CD4-positive, CD25-positive, alpha-beta regulatory T cell (primary cell): ENCODE measurements around the gene PCOLCE2. TPM values are rescaled to one million over a fixed set of nuclear protein-coding genes. Genes with fewer than 3 reads are reported as not detected.

Experiments
- ATAC-seq, 2 donors: fragments of 150-1000 bp; cut with Tn5 transposase; one replicate each; pipeline ENCODE4 v1.10.0; 2021; ENCODE audit warnings: low read depth in 2 of 2, moderate number of reproducible peaks in 2 of 2, moderate library complexity in 1 of 2
- DNase-seq, 3 donors: peaks; one replicate each; pipeline versions ENCODE4 v3.0.0 to v3.0.0-alpha.2; 2012 to 2022; ENCODE audit warnings: mixed read lengths in 1 of 3
- H3K27ac ChIP-seq: one replicate; pipeline ENCODE4 v1.7.0; 2013; ENCODE audit warnings: mild to moderate bottlenecking, low read length; ENCODE audit not compliant: insufficient read depth, poor library complexity, severe bottlenecking
- H3K27me3 ChIP-seq: one replicate; pipeline ENCODE4 v1.7.0; 2013; ENCODE audit warnings: low read length; ENCODE audit not compliant: control insufficient read depth, insufficient read depth
- H3K36me3 ChIP-seq: one replicate; pipeline ENCODE4 v1.7.0; 2013; ENCODE audit warnings: mild to moderate bottlenecking, low read length, moderate library complexity; ENCODE audit not compliant: control insufficient read depth, insufficient read depth
- H3K4me1 ChIP-seq: 2 replicates; pipeline ENCODE4 v1.7.0; 2013; ENCODE audit warnings: mild to moderate bottlenecking, low read length; ENCODE audit not compliant: insufficient read depth, control insufficient read depth, poor library complexity, severe bottlenecking
- H3K4me3 ChIP-seq: one replicate; pipeline ENCODE4 v1.7.0; 2013; ENCODE audit warnings: low read depth, mild to moderate bottlenecking, low read length, moderate library complexity
- H3K9me3 ChIP-seq, 2 experiments: 1 replicate in 1 of 2; 2 replicates in 1 of 2; pipeline ENCODE4 v1.7.0; 2013; ENCODE audit warnings: low read length in 2 of 2, mild to moderate bottlenecking in 1 of 2, moderate library complexity in 1 of 2; ENCODE audit not compliant: control insufficient read depth in 2 of 2
- H3K27ac Mint-ChIP-seq, 3 donors: one replicate each; pipeline ENCODE4 v1.8.0; 2020 to 2022; ENCODE audit warnings: mild to moderate bottlenecking in 3 of 3, mixed read lengths in 3 of 3, moderate library complexity in 2 of 3
- H3K27me3 Mint-ChIP-seq: one replicate; pipeline ENCODE4 v1.8.0; 2022; ENCODE audit warnings: mild to moderate bottlenecking, mixed read lengths
- H3K36me3 Mint-ChIP-seq: one replicate; pipeline ENCODE4 v1.8.0; 2020; ENCODE audit warnings: mixed read lengths
- H3K4me1 Mint-ChIP-seq, 4 donors: one replicate each; pipeline ENCODE4 v1.8.0; 2020 to 2022; ENCODE audit warnings: mixed read lengths in 4 of 4, mild to moderate bottlenecking in 1 of 4
- H3K4me3 Mint-ChIP-seq, 4 donors: one replicate each; pipeline ENCODE4 v1.8.0; 2020 to 2022; ENCODE audit warnings: mild to moderate bottlenecking in 4 of 4, mixed read lengths in 4 of 4, moderate library complexity in 3 of 4
- H3K9me3 Mint-ChIP-seq, 7 donors: one replicate each; pipeline ENCODE4 v1.8.0; 2020 to 2022; ENCODE audit warnings: mixed read lengths in 7 of 7, mild to moderate bottlenecking in 3 of 7, moderate library complexity in 2 of 7
- polyA plus RNA-seq, 4 donors: library from polyadenylated mRNA; unstranded; fragments of 300-500 nt; fragmentation: Illumina TruSeq; gene quantifications; one replicate each; pipeline ENCODE4 v1.2.3, GENCODE V29; 2021
- total RNA-seq: library from RNA; stranded (reverse); gene quantifications from one replicate; pipeline ENCODE4 v1.2.3, GENCODE V29; 2022

Gene PCOLCE2
- total and polyA plus RNA-seq, 5 donors from 2014 or later = not detected

DNA sequence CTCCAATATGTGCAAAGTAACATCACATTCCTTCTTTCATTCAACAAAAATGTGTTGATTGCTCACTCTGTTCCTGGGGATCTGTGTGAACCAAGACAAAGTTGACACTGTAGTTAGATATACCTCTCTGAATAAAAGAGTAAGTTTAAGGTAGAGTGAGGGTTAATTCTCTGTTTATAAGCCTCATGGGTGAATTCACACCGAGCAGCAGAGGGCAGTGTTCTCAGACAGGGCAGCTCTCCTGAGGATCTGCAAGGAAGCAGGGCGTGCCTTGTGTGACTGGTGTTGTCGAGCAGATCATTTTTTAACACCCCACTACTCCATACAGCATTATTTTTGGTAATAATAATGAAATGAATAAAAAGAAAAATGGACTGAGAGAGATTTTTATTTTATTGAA is 40.2 kb upstream of the PCOLCE2 start:
- ATAC-seq (peak; percentile 48 to 52), DNase-seq (peak; percentile 19 to 72 (median 32))

GRCh38 chr3:142926368-142926944 is 37.6 kb upstream of the PCOLCE2 start:
- Histone ChIP-seq H3K27ac (no peak overlapping the region), H3K4me3 (no peak overlapping the region), H3K27me3 (peaks cover 20% of the 10 kb centered on the region), H3K36me3 (no peaks in the 10 kb centered on the region), H3K4me1 (no peaks in the 10 kb centered on the region), H3K9me3 (peaks cover 3 to 4% of the 10 kb centered on the region in 2 experiments)
- Mint-ChIP-seq H3K36me3 (no peaks in the 10 kb centered on the region), H3K9me3 (peaks cover 0 to 9% (median 0%) of the 10 kb centered on the region in 7 donors), H3K4me3 (no peak overlapping the region), H3K4me1 (no peaks in the 10 kb centered on the region), H3K27me3 (peaks cover 60% of the 10 kb centered on the region), H3K27ac (no peak overlapping the region)
- DNase-seq (no peak), ATAC-seq (no peak)

More for the DNA sequence above, 40.2 kb upstream of the PCOLCE2 start:
- Histone ChIP-seq H3K36me3 (no peaks in the 10 kb centered on the region), H3K27ac (no peak overlapping the region), H3K4me1 (no peaks in the 10 kb centered on the region), H3K9me3 (peaks cover 0 to under 1% of the 10 kb centered on the region in 2 experiments), H3K27me3 (peaks cover 18% of the 10 kb centered on the region), H3K4me3 (no peak overlapping the region)
- Mint-ChIP-seq H3K9me3 (peaks cover 0 to 5% (median 0%) of the 10 kb centered on the region in 7 donors), H3K4me3 (no peak overlapping the region), H3K4me1 (no peaks in the 10 kb centered on the region), H3K27ac (no peak overlapping the region), H3K27me3 (peaks cover 37% of the 10 kb centered on the region), H3K36me3 (no peaks in the 10 kb centered on the region)

GRCh38 chr3:142925140-142925539 is 36.3 kb upstream of the PCOLCE2 start:
- Histone ChIP-seq H3K4me3 (no peak overlapping the region), H3K36me3 (no peaks in the 10 kb centered on the region), H3K4me1 (no peaks in the 10 kb centered on the region), H3K27ac (no peak overlapping the region), H3K9me3 (peaks cover 3 to 4% of the 10 kb centered on the region in 2 experiments), H3K27me3 (peaks cover 20% of the 10 kb centered on the region)
- H3K27me3 Mint-ChIP-seq = peaks cover 65% of the 10 kb centered on the region
- H3K4me1 Mint-ChIP-seq = no peaks in the 10 kb centered on the region
- DNase-seq = no peak
- ATAC-seq = no peak
- no peak overlapping the region for H3K4me3 Mint-ChIP-seq
- H3K36me3 Mint-ChIP-seq = no peaks in the 10 kb centered on the region
- no peak overlapping the region for H3K27ac Mint-ChIP-seq
- H3K9me3 Mint-ChIP-seq = peaks cover 0 to 9% (median 0%) of the 10 kb centered on the region in 7 donors

DNA sequence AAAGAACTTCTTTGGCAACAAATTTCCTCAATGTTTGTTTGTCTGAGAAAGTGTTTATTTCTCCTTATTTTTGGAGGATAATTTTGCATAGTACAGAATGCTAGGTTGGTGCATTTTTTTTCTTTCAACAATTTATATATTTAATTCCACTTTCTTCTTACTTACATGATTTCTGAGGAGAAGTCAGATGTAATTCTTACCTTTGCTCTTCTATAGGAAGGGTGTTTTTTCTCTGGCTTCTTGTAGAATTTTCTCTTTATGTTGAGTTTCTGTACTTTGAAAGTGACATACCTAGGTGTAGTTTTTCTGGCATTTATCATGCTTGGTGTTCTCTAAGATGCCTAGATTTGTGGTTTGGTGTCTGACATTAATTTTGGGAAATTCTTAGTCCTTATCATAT is 34.8 kb upstream of the PCOLCE2 start:
- ATAC-seq (no peak), DNase-seq (no peak)
- Mint-ChIP-seq H3K4me1 (no peaks in the 10 kb centered on the region), H3K27me3 (peaks cover 71% of the 10 kb centered on the region), H3K36me3 (no peaks in the 10 kb centered on the region), H3K9me3 (peaks cover 0 to 9% (median 0%) of the 10 kb centered on the region in 7 donors), H3K27ac (no peak overlapping the region), H3K4me3 (no peak overlapping the region)
- H3K9me3 ChIP-seq = peaks cover 3 to 4% of the 10 kb centered on the region in 2 experiments
- H3K4me1 ChIP-seq = no peaks in the 10 kb centered on the region
- H3K27ac ChIP-seq = no peak overlapping the region
- H3K4me3 ChIP-seq = no peak overlapping the region
- peaks cover 23% of the 10 kb centered on the region for H3K27me3 ChIP-seq
- no peaks in the 10 kb centered on the region for H3K36me3 ChIP-seq

GRCh38 chr3:142916605-142917004 is 27.7 kb upstream of the PCOLCE2 start:
- no peak overlapping the region for H3K4me3 Mint-ChIP-seq
- peaks cover 5% of the 10 kb centered on the region for H3K27me3 ChIP-seq
- H3K9me3 ChIP-seq = no peaks in the 10 kb centered on the region
- no peaks in the 10 kb centered on the region for H3K4me1 ChIP-seq
- H3K4me3 ChIP-seq = no peak overlapping the region
- peaks cover 48% of the 10 kb centered on the region for H3K27me3 Mint-ChIP-seq
- no peaks in the 10 kb centered on the region for H3K4me1 Mint-ChIP-seq
- DNase-seq (no peak), ATAC-seq (no peak)
- H3K9me3 Mint-ChIP-seq = peaks cover 0 to 3% (median 0%) of the 10 kb centered on the region in 7 donors
- H3K27ac Mint-ChIP-seq = no peak overlapping the region
- no peak overlapping the region for H3K27ac ChIP-seq
- H3K36me3 ChIP-seq = no peaks in the 10 kb centered on the region
- H3K36me3 Mint-ChIP-seq = no peaks in the 10 kb centered on the region

GRCh38 chr3:142915636-142916035 is 26.8 kb upstream of the PCOLCE2 start:
- no peak for ATAC-seq
- DNase-seq = no peak
- H3K9me3 ChIP-seq = no peaks in the 10 kb centered on the region
- no peak overlapping the region for H3K27ac ChIP-seq
- no peaks in the 10 kb centered on the region for H3K36me3 ChIP-seq
- H3K4me1 ChIP-seq = no peaks in the 10 kb centered on the region
- H3K4me3 Mint-ChIP-seq = no peak overlapping the region
- no peak overlapping the region for H3K4me3 ChIP-seq
- peaks cover 0 to 3% (median 0%) of the 10 kb centered on the region in 7 donors for H3K9me3 Mint-ChIP-seq
- no peak overlapping the region for H3K27ac Mint-ChIP-seq
- no peaks in the 10 kb centered on the region for H3K36me3 Mint-ChIP-seq
- peaks cover 8% of the 10 kb centered on the region for H3K27me3 ChIP-seq
- no peaks in the 10 kb centered on the region for H3K4me1 Mint-ChIP-seq
- peaks cover 44% of the 10 kb centered on the region for H3K27me3 Mint-ChIP-seq

GRCh38 chr3:142914286-142914811 is 25.5 kb upstream of the PCOLCE2 start:
- no peaks in the 10 kb centered on the region for H3K36me3 Mint-ChIP-seq
- Histone ChIP-seq H3K4me3 (no peak overlapping the region), H3K4me1 (no peaks in the 10 kb centered on the region), H3K9me3 (no peaks in the 10 kb centered on the region), H3K36me3 (no peaks in the 10 kb centered on the region), H3K27me3 (peaks cover 8% of the 10 kb centered on the region), H3K27ac (no peak overlapping the region)
- peaks cover 0 to 3% (median 0%) of the 10 kb centered on the region in 7 donors for H3K9me3 Mint-ChIP-seq
- ATAC-seq (no peak), DNase-seq (no peak)
- no peak overlapping the region for H3K4me3 Mint-ChIP-seq
- no peak overlapping the region for H3K27ac Mint-ChIP-seq
- H3K27me3 Mint-ChIP-seq = peaks cover 39% of the 10 kb centered on the region
- H3K4me1 Mint-ChIP-seq = no peaks in the 10 kb centered on the region

- ATAC-seq = no peak
- H3K9me3 ChIP-seq = no peaks in the 10 kb centered on the region
- Mint-ChIP-seq H3K4me1 (no peaks in the 10 kb centered on the region), H3K9me3 (peaks cover 0 to 3% (median 0%) of the 10 kb centered on the region in 7 donors), H3K27ac (peak overlapping the region in 1 of 3 donors; percentile 18), H3K4me3 (no peak overlapping the region), H3K27me3 (peaks cover 37% of the 10 kb centered on the region), H3K36me3 (no peaks in the 10 kb centered on the region)
- H3K4me3 ChIP-seq = no peak overlapping the region
- H3K27me3 ChIP-seq = peaks cover 7% of the 10 kb centered on the region
- no peak overlapping the region for H3K27ac ChIP-seq
- H3K4me1 ChIP-seq = no peaks in the 10 kb centered on the region
- DNase-seq = no peak
- H3K36me3 ChIP-seq = no peaks in the 10 kb centered on the region
These were observed 24.5 kb upstream of the PCOLCE2 start for GRCh38 chr3:142913432-142913831.
